AG08395 (cell line): ENCODE data around the gene FBXL15.

Experiments
- DNase-seq: peaks from one replicate; pipeline ENCODE4 v3.0.0; 2012; ENCODE audit warnings: mixed read lengths, low spot score

The FBXL15 gene

GRCh38 chr10:102398172-102399020 is 22.2 kb upstream of the FBXL15 start:
- no peak for DNase-seq

- DNase-seq = peak; percentile 89
Measured at GRCh38 chr10:102399217-102400021, 21.2 kb upstream of the FBXL15 start.

GRCh38 chr10:102400076-102400475 is 20.6 kb upstream of the FBXL15 start:
- DNase-seq = no peak

GRCh38 chr10:102400598-102401341 is 19.9 kb upstream of the FBXL15 start:
- no peak for DNase-seq

- no peak for DNase-seq
Measured at GRCh38 chr10:102401342-102401654, 19.3 kb upstream of the FBXL15 start.

- DNase-seq = peak; percentile 43
Measured at GRCh38 chr10:102401735-102402511, 18.7 kb upstream of the FBXL15 start.

GRCh38 chr10:102402512-102402896 is 18.1 kb upstream of the FBXL15 start:
- no peak for DNase-seq

- no peak for DNase-seq
Measured at GRCh38 chr10:102403115-102403514, 17.5 kb upstream of the FBXL15 start.

- DNase-seq = no peak
Measured at GRCh38 chr10:102404361-102405107, 16.1 kb upstream of the FBXL15 start.

- DNase-seq = no peak
Measured at GRCh38 chr10:102405108-102405571, 15.5 kb upstream of the FBXL15 start.

GRCh38 chr10:102405632-102406031 is 15.0 kb upstream of the FBXL15 start:
- DNase-seq = no peak

GRCh38 chr10:102406815-102407214 is 13.8 kb upstream of the FBXL15 start:
- no peak for DNase-seq

- no peak for DNase-seq
Measured at GRCh38 chr10:102407425-102408130, 13.1 kb upstream of the FBXL15 start.

- no peak for DNase-seq
Measured at GRCh38 chr10:102408131-102408727, 12.4 kb upstream of the FBXL15 start.

GRCh38 chr10:102408728-102409603 is 11.7 kb upstream of the FBXL15 start:
- peak; percentile 19 for DNase-seq

GRCh38 chr10:102409604-102410428 is 10.8 kb upstream of the FBXL15 start:
- no peak for DNase-seq

GRCh38 chr10:102410429-102411073 is 10.1 kb upstream of the FBXL15 start:
- DNase-seq = no peak
